ENCODE data around the gene PACSIN2.

PACSIN2 gene

GRCh38 chr22:42993651-42994275 is 21.2 kb downstream of the PACSIN2 start:
- DNase-seq (ENCODE audit: extremely low read depth, insufficient read length): no peak
- H3K27me3 ChIP-seq (replicated peaks; ENCODE audit: control insufficient read depth, insufficient read depth, low read length): no peaks in the 10 kb centered on the region
- H3K36me3 ChIP-seq (ENCODE audit: control insufficient read depth, insufficient read depth, low read length): 0 out of 2 replicates have a peak, but pooled peaks cover 2% of the 10 kb centered on the region
- H3K4me3 ChIP-seq (replicated peaks; ENCODE audit: low read depth, low read length): no peak overlapping the region
- TF ChIP-seq CTCF (IDR thresholded peaks at IDR 0.05; ENCODE audit: insufficient read depth, low read length, poor library complexity, severe bottlenecking): no peak

GRCh38 chr22:42992886-42993479 is 22.0 kb downstream of the PACSIN2 start:
- Histone ChIP-seq H3K36me3 (ENCODE audit: control insufficient read depth, insufficient read depth, low read length) (0 out of 2 replicates have a peak, but pooled peaks cover 2% of the 10 kb centered on the region), H3K4me3 (replicated peaks; ENCODE audit: low read depth, low read length) (no peak overlapping the region), H3K27me3 (replicated peaks; ENCODE audit: control insufficient read depth, insufficient read depth, low read length) (no peaks in the 10 kb centered on the region)
- TF ChIP-seq CTCF (IDR thresholded peaks at IDR 0.05; ENCODE audit: insufficient read depth, low read length, poor library complexity, severe bottlenecking): no peak
- no peak for DNase-seq (ENCODE audit: extremely low read depth, insufficient read length)

- no peak overlapping the region for H3K4me3 ChIP-seq (replicated peaks; ENCODE audit: low read depth, low read length)
- H3K36me3 ChIP-seq (ENCODE audit: control insufficient read depth, insufficient read depth, low read length): 0 out of 2 replicates have a peak, but pooled peaks cover 2% of the 10 kb centered on the region
- TF ChIP-seq CTCF (IDR thresholded peaks at IDR 0.05; ENCODE audit: insufficient read depth, low read length, poor library complexity, severe bottlenecking): no peak
- H3K27me3 ChIP-seq (replicated peaks; ENCODE audit: control insufficient read depth, insufficient read depth, low read length): no peaks in the 10 kb centered on the region
- no peak for DNase-seq (ENCODE audit: extremely low read depth, insufficient read length)
Measured at GRCh38 chr22:42992092-42992491, 22.9 kb downstream of the PACSIN2 start.

GRCh38 chr22:42991010-42991651 is 23.8 kb downstream of the PACSIN2 start:
- Histone ChIP-seq H3K27me3 (replicated peaks; ENCODE audit: control insufficient read depth, insufficient read depth, low read length) (no peaks in the 10 kb centered on the region), H3K4me3 (replicated peaks; ENCODE audit: low read depth, low read length) (no peak overlapping the region), H3K36me3 (ENCODE audit: control insufficient read depth, insufficient read depth, low read length) (0 out of 2 replicates have a peak, but pooled peaks cover 2% of the 10 kb centered on the region)
- DNase-seq (ENCODE audit: extremely low read depth, insufficient read length): no peak
- TF ChIP-seq CTCF (IDR thresholded peaks at IDR 0.05; ENCODE audit: insufficient read depth, low read length, poor library complexity, severe bottlenecking): no peak

- DNase-seq (ENCODE audit: extremely low read depth, insufficient read length): no peak
- 0 out of 2 replicates have a peak, but pooled peaks cover 2% of the 10 kb centered on the region for H3K36me3 ChIP-seq (ENCODE audit: control insufficient read depth, insufficient read depth, low read length)
- TF ChIP-seq CTCF (IDR thresholded peaks at IDR 0.05; ENCODE audit: insufficient read depth, low read length, poor library complexity, severe bottlenecking): peak; percentile 9
- H3K27me3 ChIP-seq (replicated peaks; ENCODE audit: control insufficient read depth, insufficient read depth, low read length): no peaks in the 10 kb centered on the region
- H3K4me3 ChIP-seq (replicated peaks; ENCODE audit: low read depth, low read length): no peak overlapping the region
Measured at GRCh38 chr22:42990131-42990838, 24.7 kb downstream of the PACSIN2 start.
